Measurements from ENCODE around the gene PRUNE2.
A peak's percentile ranks its signal among the peaks of the same experiment; 100 is the strongest.

The PRUNE2 gene

DNA sequence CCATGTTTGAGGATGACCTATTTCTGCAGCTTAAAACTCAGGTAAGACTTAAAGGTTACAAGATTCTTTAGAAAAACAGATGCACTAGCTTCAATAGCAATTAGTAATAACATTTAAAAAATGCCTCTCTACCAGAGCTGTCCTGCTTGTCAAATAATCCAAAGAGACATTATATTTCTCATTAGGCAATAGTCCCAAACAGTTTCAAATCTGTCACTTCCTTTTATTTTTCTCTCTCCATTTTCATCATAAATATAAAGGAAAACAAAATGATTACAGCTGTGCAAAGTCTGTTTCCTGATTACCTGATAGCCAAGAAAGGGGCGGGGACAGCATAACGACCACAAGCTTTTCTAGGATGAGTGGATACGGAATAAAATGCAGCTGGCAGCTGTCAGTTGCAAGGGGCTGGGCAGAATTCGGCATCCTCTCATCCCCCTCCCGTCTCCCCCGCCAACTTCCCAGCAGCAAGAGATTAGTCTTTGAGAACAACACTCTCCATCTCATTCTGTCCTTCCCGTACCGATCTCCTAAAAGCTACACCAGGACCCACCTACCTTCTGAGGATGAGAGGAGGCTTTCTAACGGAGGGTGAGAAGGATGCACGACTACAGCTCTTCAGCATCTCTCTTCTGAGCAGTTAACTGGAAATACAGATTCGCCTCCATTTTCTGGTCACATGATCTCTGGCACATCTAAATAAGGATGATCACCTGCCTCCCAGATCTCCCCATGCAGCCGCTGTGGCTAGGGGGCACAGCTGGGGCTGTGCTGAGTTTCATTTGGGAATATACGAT, 214.2 kb downstream of the PRUNE2 start:
- DNase-seq (ENCODE audit: low spot score), result no peak

DNA sequence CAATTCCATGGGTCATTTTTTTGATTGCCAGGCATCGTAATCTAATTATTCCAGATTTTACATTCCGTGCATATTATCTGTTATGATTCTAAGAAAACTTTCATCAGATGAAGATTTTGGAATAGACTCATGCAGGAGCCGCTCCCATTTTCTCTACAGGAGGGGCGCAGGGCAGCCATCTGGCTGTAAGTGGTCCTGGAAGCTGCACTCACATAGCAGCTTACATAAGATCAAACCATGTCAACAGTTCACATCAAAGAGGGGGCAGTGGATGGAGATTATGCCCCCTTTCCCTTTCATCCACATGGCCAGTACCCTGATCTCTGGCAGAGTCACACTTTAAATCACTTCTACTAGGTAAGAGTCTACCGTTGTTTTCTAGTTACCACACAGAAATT, 214.9 kb downstream of the PRUNE2 start:
- no peak for DNase-seq (ENCODE audit: low spot score)

GRCh38 chr9:76690246-76690972, 215.5 kb downstream of the PRUNE2 start:
- DNase-seq (ENCODE audit: low spot score), result no peak

GRCh38 chr9:76688471-76689238, 217.3 kb downstream of the PRUNE2 start:
- no peak for DNase-seq (ENCODE audit: low spot score)

GRCh38 chr9:76687861-76688391, 218.0 kb downstream of the PRUNE2 start:
- DNase-seq (ENCODE audit: low spot score), result no peak

DNA sequence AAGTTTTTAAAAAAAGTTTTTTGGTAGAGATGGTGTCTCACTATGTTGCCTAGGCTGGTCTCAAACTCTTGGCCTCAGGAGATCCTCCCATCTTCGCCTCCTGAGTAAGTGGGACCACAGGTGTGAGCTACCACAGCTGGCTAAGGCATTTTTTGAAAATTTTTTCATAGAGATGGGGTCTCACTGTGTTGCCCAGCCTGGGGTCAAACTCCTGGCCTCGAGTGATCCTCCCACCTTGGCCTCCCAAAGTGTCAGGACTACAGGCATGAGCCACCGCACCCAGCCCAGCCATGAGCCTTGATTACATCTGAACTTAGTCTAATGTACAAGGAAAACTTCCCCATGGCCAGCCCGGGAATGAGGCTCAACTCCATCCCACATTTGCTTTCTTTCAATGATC, 219.2 kb downstream of the PRUNE2 start:
- no peak for DNase-seq (ENCODE audit: low spot score)

DNA sequence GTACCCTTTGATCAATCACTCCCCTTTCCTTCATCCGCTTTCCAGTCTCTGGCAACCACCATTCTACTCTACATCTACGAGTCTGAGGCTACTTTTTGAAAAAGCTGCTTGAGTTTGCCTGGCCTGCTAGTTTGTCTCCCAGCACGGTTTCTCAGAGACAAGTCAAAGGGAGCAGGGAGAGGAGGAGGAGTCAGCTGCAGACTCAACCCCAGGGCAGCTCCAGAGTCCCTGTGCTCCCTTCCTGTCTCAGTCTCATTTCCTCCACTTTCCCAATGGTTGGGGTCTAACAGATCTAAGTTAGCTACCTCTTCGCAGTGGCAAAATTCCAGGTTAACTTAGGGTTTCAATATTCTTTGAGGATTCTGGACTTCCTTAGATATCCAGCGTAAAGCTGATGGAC, 221.7 kb downstream of the PRUNE2 start:
- DNase-seq (ENCODE audit: low spot score), result no peak

DNA sequence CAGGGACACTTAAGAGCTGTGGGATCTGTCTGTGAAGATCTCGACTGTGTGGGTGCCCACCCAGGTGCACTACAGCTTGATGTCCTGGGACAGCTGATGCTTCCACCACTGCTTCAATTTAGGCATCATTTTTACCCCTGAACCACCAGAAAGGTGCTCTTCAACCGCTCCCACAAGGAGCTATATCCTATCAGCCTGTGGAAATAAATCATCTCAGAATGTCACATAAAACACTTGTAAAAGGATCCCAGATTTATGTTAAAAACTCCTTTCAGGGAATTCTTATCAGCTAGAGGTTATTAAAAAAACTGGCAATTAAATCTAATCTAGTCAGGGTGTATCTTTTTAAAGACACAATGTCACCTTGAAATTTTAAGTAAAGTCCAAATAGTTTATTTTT, 224.4 kb downstream of the PRUNE2 start:
- DNase-seq (ENCODE audit: low spot score), result no peak

DNA sequence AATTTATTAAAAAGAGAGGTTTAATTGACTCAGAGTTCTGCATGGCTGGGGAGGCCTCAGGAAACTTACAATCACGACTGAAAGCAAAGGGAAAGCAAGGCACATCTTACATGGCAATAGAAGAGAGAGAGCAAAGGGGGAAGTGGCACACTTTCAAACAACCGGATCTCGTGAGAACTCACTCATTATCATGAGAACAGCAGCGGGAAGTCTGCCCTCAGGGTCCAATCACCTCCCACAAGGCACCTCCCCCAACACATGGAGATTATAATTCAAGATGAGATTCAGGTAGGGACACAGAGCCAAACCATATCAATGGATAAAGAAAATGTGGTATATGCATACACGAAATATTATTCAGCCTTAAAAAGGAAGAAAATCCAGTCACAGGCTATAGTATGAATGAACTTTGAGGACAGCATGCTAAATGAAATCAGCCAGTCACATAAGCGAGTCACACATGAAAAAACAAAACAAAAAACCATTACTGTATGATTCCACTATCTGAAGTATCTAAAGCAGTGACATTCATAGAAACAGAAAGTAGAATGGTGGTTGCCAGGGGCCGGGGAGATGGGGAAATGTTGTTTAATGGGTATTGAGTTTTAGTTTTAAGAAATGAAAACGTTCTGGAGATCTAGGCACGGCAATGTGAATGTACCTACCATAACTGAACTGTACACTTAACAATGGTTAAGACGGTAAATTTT, 225.0 kb downstream of the PRUNE2 start:
- no peak for DNase-seq (ENCODE audit: low spot score)

- DNase-seq (ENCODE audit: low spot score), result no peak
These were observed 228.3 kb downstream of the PRUNE2 start for GRCh38 chr9:76677481-76678055.

GRCh38 chr9:76676857-76677256, 229.1 kb downstream of the PRUNE2 start:
- no peak for DNase-seq (ENCODE audit: low spot score)

DNA sequence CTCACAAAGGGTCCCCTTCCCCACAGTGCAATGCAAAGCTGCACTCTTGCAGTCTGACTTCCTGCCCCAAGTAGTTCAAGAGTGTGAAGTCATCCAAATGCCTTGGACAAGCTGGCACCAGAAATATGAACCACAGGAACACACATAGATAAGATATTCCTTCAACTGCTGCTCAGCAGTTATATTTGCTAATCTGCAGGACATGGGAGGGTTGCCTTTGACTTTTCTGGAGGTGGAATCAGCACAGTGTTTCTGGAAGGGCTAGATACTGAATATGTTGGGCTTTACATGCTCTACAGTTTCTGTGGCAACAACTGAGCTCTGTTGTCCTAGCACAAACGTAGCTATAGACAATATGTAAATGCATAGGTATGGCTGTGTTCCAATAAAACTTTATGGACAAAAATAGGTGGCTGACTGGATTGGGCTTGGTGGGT, 238.4 kb downstream of the PRUNE2 start:
- no peak for DNase-seq (ENCODE audit: low spot score)

GRCh38 chr9:76665966-76666365, 239.9 kb downstream of the PRUNE2 start:
- DNase-seq (ENCODE audit: low spot score), result peak; percentile 15

GRCh38 chr9:76665458-76665857, 240.5 kb downstream of the PRUNE2 start:
- DNase-seq (ENCODE audit: low spot score), result no peak

GRCh38 chr9:76664120-76664519, 241.8 kb downstream of the PRUNE2 start:
- DNase-seq (ENCODE audit: low spot score), result no peak

- DNase-seq (ENCODE audit: low spot score), result no peak
These were observed 243.2 kb downstream of the PRUNE2 start for GRCh38 chr9:76662476-76663281.

DNA sequence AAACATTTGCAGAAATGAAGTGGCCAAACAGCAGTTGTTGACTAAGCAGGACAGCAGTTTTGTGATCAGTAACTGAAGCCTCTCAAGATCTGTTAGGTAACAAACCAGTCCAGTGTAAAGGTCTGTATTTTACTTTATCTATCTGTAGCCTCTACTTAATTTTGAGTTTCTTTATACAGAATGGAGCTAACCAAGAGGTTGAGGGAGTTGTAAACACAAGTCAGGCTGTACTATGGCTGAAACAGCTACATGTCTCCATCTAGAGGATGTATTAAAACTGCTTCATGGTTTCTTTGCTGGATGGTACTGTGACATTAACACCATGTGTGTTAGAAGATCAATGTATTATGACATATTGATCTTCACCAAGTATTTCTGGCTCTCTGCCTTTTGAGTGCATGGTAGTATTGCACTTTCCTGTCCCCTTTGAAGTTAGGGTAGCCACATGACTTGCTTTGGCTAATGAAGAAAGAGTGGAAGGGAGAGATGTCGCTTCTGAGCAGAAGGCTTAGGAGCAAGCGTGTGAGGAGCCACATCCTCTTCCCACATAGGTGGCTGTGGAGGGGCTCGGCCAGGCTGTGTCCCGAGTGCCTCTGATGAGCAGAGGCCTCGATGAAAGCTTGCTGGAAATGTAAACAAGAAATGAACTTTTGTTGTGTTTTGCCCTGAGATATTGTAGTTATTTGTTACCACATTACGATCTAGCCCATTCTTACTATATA, 247.2 kb downstream of the PRUNE2 start:
- DNase-seq (ENCODE audit: low spot score), result peak; percentile 37

DNA sequence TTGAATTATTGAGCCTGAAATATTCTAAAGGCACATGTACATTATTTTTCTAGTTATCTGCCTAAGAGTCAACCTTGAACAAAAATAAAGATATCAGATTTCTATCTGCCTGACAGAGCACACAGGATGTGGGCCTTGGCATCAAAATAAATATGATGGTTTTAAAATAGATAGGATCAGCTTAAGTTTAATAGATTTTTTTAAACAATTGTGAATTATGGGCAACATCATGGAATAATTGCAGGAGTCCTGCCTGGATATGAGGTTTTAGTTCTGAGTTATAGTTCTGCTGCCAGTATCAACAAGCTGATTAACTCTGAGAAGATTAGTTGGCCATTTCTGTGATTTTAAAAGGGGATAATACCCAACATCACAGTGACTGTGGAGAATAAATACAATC, 248.6 kb downstream of the PRUNE2 start:
- DNase-seq (ENCODE audit: low spot score), result no peak

GRCh38 chr9:76655971-76656370, 249.9 kb downstream of the PRUNE2 start:
- no peak for DNase-seq (ENCODE audit: low spot score)

DNA sequence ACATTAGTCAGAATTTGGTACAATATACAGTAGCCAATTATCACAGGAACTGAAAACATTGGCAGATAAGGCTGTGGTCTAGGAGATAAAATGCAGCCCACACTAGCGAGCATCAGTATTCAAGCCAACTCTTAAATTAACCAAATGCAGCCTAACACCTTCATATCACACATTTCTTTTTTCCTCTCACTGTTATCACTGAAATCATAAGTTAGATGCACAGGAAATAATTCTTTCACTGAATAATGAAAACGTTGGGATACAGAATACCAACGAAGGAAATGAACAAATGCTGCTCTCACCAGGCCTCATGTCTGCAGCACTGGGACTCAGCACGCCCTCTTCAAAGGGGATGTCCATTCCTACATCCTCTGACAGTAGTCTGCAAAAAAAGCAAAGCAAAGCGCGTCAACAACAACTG, 250.8 kb downstream of the PRUNE2 start:
- no peak for DNase-seq (ENCODE audit: low spot score)
